SJSA1 (cell line): Measurements from ENCODE around the gene PSAPL1. TPM values are rescaled to one million over a fixed set of nuclear protein-coding genes. Genes with fewer than 3 reads are reported as not detected.
A peak's percentile ranks its signal among the peaks of the same experiment; 100 is the strongest.

Experiments
- DNase-seq, 2 experiments: peaks; one replicate each; pipeline ENCODE4 v3.0.0-alpha.2; 2015 to 2020; ENCODE audit warnings: low spot score in 2 of 2, low read depth in 1 of 2
- H3K27ac ChIP-seq: fragments of 250-450 bp; sonication (Bioruptor Pico); 2 replicates; pipeline ENCODE4 v1.5.1; 2020; ENCODE audit warnings: mild to moderate bottlenecking, moderate library complexity
- H3K27me3 ChIP-seq: fragments of 250-450 bp; sonication (Bioruptor Pico); replicated peaks from 2 replicates; pipeline ENCODE4 v1.5.1; 2020; ENCODE audit warnings: mild to moderate bottlenecking, moderate library complexity
- H3K36me3 ChIP-seq: fragments of 250-450 bp; sonication (Bioruptor Pico); 2 replicates; pipeline ENCODE4 v1.5.1; 2020; ENCODE audit warnings: mild to moderate bottlenecking
- H3K4me1 ChIP-seq: fragments of 250-450 bp; sonication (Bioruptor Pico); replicated peaks from 2 replicates; pipeline ENCODE4 v1.6.1; 2021; ENCODE audit warnings: mild to moderate bottlenecking
- H3K4me3 ChIP-seq: fragments of 250-450 bp; sonication (Bioruptor Pico); 2 replicates; pipeline ENCODE4 v1.5.1; 2020; ENCODE audit warnings: mild to moderate bottlenecking
- H3K9me3 ChIP-seq: fragments of 250-450 bp; sonication (Bioruptor Pico); replicated peaks from 2 replicates; pipeline ENCODE4 v1.5.1; 2020; ENCODE audit warnings: mild to moderate bottlenecking
- total RNA-seq: library from RNA; depleted of rRNA; stranded (reverse); fragments of >200 nt; shearing (Covaris generic); gene quantifications from 2 replicates; pipeline ENCODE4 v1.2.3, GENCODE V29; 2014

Gene PSAPL1
- total RNA-seq, 1 experiment from 2014 or later: not detected

GRCh38 chr4:7432531-7433375 is 2.0 kb downstream of the PSAPL1 start:
- no peak overlapping the region for H3K4me3 ChIP-seq

DNA sequence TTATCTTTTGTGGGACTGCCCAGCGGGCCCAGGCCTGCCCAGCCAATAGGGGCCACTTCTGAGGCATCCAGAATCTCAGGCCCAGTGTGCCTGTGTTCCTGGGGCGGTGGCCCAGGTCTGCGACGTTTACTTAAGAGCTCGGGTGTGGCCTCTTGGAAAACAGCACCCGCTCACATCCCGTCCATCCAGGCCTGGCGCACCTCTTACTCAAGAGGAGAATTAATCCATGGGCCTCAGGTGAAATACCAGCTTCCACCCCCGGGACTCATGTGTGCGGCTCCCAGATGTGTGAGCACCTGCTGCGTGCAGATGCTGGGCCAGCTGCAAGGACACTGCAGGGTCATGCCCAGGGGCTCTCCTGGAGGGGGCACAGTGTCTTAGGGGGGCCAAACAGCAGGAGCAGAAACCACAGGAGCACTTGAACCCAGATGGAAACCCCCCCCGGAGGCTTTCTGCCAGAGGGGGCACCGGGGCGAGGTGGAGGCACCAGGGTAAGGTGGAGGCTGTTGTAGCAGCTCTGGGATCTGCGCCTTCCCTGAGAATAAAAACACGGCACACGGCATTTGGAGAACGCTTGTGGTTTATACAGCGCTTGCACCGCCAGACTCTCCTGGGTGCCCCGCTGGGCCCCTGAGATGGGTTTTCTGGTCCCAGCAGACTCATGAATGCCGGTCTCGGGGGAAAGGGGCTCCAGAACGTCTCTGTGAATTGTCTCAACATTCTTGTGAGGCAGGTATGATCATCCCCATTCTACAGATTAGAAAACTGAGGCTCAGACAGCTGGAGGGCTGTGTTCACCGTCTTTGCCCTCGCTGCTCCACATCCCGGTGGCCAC is 2.8 kb downstream of the PSAPL1 start:
- no peak for DNase-seq
- Histone ChIP-seq H3K4me3 (no peak overlapping the region), H3K4me1 (no peaks in the 10 kb centered on the region), H3K27me3 (no peaks in the 10 kb centered on the region), H3K9me3 (no peaks in the 10 kb centered on the region), H3K27ac (no peak overlapping the region), H3K36me3 (no peaks in the 10 kb centered on the region)

More at GRCh38 chr4:7432531-7433375, 2.0 kb downstream of the PSAPL1 start:
- H3K27ac ChIP-seq: no peak overlapping the region
- no peaks in the 10 kb centered on the region for H3K36me3 ChIP-seq
- H3K27me3 ChIP-seq: no peaks in the 10 kb centered on the region
- H3K4me1 ChIP-seq: no peaks in the 10 kb centered on the region
- no peaks in the 10 kb centered on the region for H3K9me3 ChIP-seq
- no peak for DNase-seq

DNA sequence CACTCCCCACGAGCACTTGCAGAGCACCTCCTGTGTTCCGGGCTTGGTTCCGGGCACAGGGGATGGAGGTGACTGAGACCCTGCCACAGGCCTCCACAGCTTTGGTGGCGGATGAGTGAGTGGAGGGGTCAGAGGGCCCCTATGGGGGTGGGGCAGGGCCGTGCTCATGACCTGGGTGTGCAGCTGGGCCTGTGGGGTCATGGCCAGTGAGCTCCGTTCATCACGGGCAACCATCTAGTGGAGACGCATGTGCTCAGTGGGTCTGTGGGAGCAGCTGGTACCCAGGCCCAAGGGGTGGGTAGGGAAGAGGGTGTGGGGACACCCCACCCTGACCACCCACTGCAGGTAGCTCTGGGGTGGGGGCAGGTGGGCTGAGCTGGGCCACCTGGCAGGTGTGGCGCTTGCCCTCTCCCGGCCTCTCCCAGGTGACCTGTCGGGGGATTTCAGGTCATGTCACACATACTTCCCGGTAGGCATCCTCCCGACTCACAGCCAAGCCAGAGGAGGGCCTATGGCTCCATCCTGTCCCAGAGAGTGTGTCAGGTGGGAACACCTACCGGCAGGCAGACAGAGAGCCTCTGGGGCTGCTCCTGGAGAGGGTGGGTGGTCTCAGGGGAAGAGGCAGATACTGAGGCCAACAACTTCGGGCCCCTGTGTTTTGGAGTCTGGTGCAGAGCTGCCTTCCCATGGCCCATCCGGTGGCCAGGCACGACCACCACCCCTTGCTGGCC is 3.6 kb downstream of the PSAPL1 start:
- Histone ChIP-seq H3K27me3 (no peaks in the 10 kb centered on the region), H3K4me3 (no peak overlapping the region), H3K27ac (no peak overlapping the region), H3K9me3 (no peaks in the 10 kb centered on the region), H3K36me3 (no peaks in the 10 kb centered on the region), H3K4me1 (no peaks in the 10 kb centered on the region)
- no peak for DNase-seq

DNA sequence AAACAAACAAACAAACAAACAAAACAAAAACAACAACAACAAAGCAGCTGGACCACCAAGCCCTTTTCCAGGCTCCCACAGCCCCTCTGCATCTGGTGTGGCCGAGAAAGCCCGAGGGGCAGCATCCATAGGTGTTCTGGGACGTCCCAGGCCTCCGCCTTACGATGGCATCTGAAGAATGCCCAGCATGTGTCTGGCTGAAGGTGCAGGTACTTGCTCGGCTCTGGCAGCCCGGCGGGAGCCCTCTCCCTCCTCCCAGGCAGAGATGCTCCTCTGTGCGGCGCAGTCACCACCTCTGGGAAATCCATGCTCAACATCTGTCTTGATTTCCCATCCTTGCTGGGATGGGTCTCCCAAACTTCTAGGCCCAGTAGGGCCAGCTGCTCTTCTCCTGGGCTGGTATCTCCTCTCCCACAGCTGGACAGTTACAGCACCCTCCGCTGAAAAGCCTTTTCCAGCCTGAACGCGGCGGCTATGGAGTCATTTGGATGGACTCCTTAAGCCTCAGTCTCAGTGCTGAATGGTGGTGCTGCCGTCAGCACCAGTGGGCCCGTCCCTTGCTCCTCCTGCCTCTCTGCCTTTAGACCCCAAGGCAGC is 4.3 kb downstream of the PSAPL1 start:
- Histone ChIP-seq H3K27me3 (no peaks in the 10 kb centered on the region), H3K4me3 (no peak overlapping the region), H3K27ac (no peak overlapping the region), H3K4me1 (no peaks in the 10 kb centered on the region), H3K36me3 (no peaks in the 10 kb centered on the region), H3K9me3 (no peaks in the 10 kb centered on the region)
- no peak for DNase-seq

GRCh38 chr4:7429601-7430078 is 5.1 kb downstream of the PSAPL1 start:
- no peaks in the 10 kb centered on the region for H3K36me3 ChIP-seq
- no peaks in the 10 kb centered on the region for H3K27me3 ChIP-seq
- no peaks in the 10 kb centered on the region for H3K9me3 ChIP-seq
- H3K27ac ChIP-seq: no peak overlapping the region
- peak in 1 of 2 experiments; percentile 10 for DNase-seq
- H3K4me3 ChIP-seq: no peak overlapping the region
- H3K4me1 ChIP-seq: no peaks in the 10 kb centered on the region

- H3K9me3 ChIP-seq: no peaks in the 10 kb centered on the region
- no peaks in the 10 kb centered on the region for H3K4me1 ChIP-seq
- H3K27me3 ChIP-seq: no peaks in the 10 kb centered on the region
- no peak overlapping the region for H3K4me3 ChIP-seq
- H3K36me3 ChIP-seq: no peaks in the 10 kb centered on the region
- DNase-seq: no peak
- no peak overlapping the region for H3K27ac ChIP-seq
Observed at GRCh38 chr4:7429069-7429416, 5.7 kb downstream of the PSAPL1 start.

GRCh38 chr4:7428261-7429068 is 6.3 kb downstream of the PSAPL1 start:
- Histone ChIP-seq H3K9me3 (no peaks in the 10 kb centered on the region), H3K4me3 (no peak overlapping the region), H3K27ac (no peak overlapping the region), H3K4me1 (no peaks in the 10 kb centered on the region), H3K36me3 (no peaks in the 10 kb centered on the region), H3K27me3 (no peaks in the 10 kb centered on the region)
- DNase-seq: peak in 1 of 2 experiments; percentile 15

DNA sequence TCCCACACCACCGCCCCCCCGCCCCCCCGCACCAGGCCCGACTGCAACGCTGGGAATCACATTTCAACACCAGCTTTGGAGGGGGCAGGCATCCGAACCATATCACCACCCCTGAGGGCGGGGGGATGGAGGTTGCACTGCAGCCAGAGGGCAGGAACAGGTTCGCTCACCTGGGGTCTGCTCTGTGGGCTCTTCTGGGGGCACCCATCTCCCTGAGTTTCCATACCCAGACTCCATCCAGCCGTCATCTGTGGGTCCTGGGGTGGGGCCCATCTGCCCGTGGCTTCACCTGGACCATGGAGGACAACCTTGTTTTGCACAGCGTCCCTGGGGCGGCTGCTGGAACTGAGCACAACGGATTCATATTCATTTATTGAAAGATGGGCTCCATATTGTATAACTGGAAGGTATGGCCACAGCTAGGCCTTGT is 6.9 kb downstream of the PSAPL1 start:
- Histone ChIP-seq H3K27me3 (no peaks in the 10 kb centered on the region), H3K36me3 (no peaks in the 10 kb centered on the region), H3K9me3 (no peaks in the 10 kb centered on the region), H3K4me1 (no peaks in the 10 kb centered on the region), H3K27ac (no peak overlapping the region), H3K4me3 (no peak overlapping the region)
- DNase-seq: peak in 1 of 2 experiments; percentile 17

DNA sequence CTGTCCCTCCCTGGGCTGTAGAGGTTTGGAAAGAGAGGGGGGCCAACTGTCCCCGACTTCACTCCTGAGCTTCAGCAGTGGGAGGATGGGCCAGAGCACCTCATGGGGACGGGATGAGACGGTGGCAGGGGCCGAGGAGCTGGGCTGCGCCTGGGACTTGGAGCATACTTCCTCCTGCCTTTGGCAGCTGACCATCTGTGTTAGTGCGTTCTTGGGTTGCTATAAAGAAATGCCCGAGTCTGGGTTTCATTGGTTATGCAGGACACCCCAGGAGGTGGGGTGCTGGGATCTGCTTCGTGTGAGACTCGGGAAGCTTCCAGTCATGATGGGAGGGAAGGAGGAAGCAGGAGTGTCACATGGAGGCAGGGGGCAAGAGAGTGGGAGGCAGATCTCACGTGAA is 7.4 kb downstream of the PSAPL1 start:
- no peaks in the 10 kb centered on the region for H3K36me3 ChIP-seq
- no peak overlapping the region for H3K27ac ChIP-seq
- no peaks in the 10 kb centered on the region for H3K9me3 ChIP-seq
- peak in 1 of 2 experiments; percentile 11 for DNase-seq
- H3K27me3 ChIP-seq: no peaks in the 10 kb centered on the region
- H3K4me3 ChIP-seq: no peak overlapping the region
- no peaks in the 10 kb centered on the region for H3K4me1 ChIP-seq

DNA sequence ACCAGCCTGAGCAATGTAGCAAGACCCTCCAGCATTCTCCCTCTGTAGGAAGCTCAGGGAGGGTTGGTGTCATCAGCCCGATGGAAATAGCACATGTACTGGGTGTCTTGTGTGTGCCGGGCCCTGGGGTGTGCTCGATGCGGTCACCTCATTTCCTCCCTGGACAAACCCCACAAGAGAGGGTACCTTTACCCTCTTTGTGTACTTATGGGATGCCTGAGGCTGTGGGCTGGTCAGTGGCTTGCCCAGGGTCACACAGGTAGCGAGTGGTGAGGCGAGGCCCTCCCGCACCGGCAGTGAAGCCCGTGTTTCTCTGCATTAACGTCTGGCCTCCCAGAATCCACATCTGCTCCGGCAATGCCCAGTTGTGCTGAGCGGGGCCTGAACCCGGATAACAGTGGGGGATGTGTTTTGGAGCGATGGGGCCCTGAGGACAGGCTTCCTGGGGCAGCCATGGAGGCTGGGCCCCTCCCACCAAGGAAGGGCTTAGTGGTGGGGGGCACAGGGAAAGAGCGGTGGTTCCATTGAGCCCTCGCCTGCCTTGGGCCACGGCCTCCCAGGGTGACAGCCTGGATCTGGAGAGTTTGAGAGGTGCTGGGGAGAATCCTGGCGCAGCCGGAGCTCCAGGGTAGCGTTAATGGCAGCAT is 8.1 kb downstream of the PSAPL1 start:
- Histone ChIP-seq H3K27ac (no peak overlapping the region), H3K27me3 (no peaks in the 10 kb centered on the region), H3K36me3 (no peaks in the 10 kb centered on the region), H3K4me3 (no peak overlapping the region), H3K4me1 (no peaks in the 10 kb centered on the region), H3K9me3 (no peaks in the 10 kb centered on the region)
- peak in 1 of 2 experiments; percentile 16 for DNase-seq

GRCh38 chr4:7425591-7426468 is 8.9 kb downstream of the PSAPL1 start:
- Histone ChIP-seq H3K4me3 (no peak overlapping the region), H3K27me3 (no peaks in the 10 kb centered on the region), H3K9me3 (no peaks in the 10 kb centered on the region), H3K4me1 (no peaks in the 10 kb centered on the region), H3K36me3 (no peaks in the 10 kb centered on the region), H3K27ac (no peak overlapping the region)
- DNase-seq: peak in 1 of 2 experiments; percentile 13

- Histone ChIP-seq H3K4me3 (no peak overlapping the region), H3K27me3 (no peaks in the 10 kb centered on the region), H3K36me3 (no peaks in the 10 kb centered on the region), H3K9me3 (no peaks in the 10 kb centered on the region), H3K4me1 (no peaks in the 10 kb centered on the region), H3K27ac (no peak overlapping the region)
- DNase-seq: no peak
Observed at GRCh38 chr4:7425124-7425523, 9.6 kb downstream of the PSAPL1 start.
